Midbrain (tissue), 1 donor: Measurements from ENCODE around the gene LEFTY1.
"Not testable (repeated sequence)": the region's sequence is repeated elsewhere in the genome, so short reads cannot be mapped to it uniquely, and the experiment has no call there.

Experiments used
- DNase-seq: peaks from one replicate; lab custom pipeline; 2025; lab: John Stamatoyannopoulos, UW

LEFTY1 gene, protein sequence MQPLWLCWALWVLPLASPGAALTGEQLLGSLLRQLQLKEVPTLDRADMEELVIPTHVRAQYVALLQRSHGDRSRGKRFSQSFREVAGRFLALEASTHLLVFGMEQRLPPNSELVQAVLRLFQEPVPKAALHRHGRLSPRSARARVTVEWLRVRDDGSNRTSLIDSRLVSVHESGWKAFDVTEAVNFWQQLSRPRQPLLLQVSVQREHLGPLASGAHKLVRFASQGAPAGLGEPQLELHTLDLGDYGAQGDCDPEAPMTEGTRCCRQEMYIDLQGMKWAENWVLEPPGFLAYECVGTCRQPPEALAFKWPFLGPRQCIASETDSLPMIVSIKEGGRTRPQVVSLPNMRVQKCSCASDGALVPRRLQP

DNA sequence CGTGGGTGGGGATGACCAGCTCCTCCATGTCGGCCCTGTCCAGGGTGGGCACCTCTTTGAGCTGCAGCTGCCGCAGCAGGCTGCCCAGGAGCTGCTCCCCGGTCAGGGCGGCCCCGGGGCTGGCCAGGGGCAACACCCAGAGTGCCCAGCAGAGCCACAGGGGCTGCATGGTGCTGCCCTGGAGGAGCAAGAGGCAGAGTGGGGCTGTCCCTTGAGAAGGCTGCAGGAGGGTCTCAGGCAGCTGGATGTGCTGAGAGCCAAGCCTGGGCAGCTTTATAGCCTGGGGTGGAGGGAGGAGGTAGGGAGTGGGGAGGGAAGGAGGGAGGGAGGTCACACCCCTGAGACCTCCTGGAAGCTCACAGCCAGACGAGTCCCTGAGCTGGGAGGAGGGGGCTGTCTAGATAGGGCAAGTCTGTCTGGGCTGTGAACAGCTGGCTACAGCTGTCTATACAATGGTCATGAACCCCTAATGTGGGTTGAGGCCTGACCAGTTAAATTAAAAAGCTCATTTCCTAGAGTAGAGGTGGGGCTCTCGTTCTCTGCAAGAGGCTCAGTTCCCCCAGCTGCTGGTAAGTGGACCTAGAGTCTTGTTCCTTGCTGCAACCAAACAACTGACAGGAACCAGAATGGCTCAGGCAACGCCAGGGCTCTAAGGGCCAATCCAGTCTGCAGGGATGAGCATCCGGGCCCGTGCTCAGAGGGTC, at the start of gene LEFTY1:
Gene LEFTY1, minus strand, starts transcription at position 249 of the 704 bp plus-strand sequence. Its CDS starts 80 bp downstream, at position 169.
- no peak for DNase-seq

DNA sequence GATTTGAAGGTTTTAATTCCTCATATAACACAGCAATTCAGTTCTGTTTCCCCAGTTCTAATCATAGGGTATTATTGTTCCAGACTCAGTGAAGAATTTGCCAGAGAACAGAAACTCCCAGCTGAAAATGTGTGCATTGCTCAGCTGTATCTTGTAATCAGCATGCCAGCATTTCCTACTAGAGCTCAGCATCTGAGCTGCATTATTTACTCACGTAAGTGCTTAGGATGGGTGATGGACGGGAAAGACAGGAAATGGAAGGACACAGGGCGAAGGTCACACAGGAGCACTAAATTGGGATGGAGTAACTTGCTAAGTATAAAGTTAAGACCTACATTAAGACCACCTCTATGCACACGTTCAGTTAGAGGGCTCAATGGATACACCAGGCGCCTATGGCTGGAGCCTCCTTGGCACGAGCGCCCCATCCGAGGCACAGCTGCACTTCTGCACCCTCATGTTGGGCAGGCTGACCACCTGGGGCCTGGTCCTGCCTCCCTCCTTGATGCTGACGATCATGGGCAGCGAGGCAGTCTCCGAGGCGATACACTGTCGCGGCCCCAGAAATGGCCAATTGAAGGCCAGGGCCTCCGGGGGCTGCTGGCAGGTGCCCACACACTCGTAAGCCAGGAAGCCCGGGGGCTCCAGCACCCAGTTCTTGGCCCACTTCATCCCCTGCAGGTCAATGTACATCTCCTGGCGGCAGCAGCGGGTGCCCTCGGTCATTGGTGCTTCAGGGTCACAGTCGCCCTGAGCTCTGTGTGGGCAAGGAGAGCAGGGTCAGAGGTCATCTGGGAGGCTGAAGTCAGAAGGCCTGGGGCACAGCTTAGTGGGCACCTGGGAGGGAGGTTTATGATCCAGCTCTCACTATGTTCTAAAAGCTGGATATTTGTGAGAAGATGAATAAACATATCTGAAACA, 48.4 kb upstream of the LEFTY1 start:
- DNase-seq = no peak

GRCh38 chr1:225936523-225936922, 47.6 kb upstream of the LEFTY1 start:
- DNase-seq = no peak

DNA sequence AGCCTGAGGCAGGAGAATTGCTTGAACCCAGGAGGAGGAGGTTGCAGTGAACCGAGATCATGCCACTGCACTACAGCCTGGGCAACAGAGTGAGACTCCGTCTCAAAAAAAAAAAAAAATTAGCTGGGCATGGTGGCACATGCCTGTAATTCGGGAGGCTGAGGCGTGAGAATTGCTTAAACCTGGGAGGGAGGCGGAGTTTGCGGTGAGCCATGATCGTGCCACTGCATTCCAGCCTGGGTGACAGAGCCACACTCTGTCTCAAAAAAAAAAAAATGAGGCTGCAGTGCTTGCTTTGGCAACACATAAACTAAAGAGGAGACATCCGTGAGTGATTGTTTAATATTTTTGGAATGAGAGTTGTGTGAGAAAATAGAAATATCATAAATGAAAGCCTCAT, 47.1 kb upstream of the LEFTY1 start:
- DNase-seq = not testable (repeated sequence)

DNA sequence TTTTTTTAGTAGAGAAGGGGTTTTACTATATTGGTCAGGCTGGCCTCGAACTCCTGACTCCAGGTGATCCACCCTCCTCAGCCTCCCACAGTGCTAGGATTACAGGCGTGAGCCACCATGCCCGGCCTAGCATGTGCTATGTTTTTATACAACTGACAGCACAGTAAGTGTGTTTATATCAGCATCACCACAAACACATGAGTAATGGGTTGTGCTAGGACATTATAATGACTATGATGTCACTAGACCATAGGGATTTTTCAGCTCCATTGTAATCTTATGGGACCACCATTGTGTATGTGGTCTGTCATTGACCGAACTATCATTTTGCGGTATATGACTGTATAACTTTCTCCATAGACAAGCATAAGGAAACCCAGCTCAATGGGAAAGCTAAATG, 45.8 kb upstream of the LEFTY1 start:
- no peak for DNase-seq

DNA sequence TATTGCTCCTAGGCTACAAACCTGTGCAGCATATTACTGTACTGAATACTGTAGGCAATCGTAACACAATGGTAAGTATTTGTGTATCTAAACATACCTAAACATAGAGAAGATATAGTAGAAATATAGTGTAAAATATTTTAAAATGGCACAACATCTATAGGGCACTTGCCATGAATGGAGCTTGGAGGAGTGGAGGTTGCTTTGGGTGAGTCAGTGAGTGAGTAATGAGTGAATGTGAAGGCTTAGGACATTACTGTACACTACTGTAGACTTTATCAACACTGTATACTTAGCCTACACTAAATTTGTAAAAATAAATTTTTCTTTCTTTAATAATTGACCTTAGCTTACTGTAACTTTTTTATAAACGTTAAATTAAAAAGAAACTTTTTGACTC, 44.1 kb upstream of the LEFTY1 start:
- DNase-seq = no peak

GRCh38 chr1:225931270-225932136, 42.6 kb upstream of the LEFTY1 start:
- DNase-seq = no peak

GRCh38 chr1:225930566-225930965, 41.6 kb upstream of the LEFTY1 start:
- no peak for DNase-seq

- not testable (repeated sequence) for DNase-seq
Measured at GRCh38 chr1:225929462-225929861, 40.5 kb upstream of the LEFTY1 start.

GRCh38 chr1:225928186-225929175, 39.5 kb upstream of the LEFTY1 start:
- DNase-seq = no peak

DNA sequence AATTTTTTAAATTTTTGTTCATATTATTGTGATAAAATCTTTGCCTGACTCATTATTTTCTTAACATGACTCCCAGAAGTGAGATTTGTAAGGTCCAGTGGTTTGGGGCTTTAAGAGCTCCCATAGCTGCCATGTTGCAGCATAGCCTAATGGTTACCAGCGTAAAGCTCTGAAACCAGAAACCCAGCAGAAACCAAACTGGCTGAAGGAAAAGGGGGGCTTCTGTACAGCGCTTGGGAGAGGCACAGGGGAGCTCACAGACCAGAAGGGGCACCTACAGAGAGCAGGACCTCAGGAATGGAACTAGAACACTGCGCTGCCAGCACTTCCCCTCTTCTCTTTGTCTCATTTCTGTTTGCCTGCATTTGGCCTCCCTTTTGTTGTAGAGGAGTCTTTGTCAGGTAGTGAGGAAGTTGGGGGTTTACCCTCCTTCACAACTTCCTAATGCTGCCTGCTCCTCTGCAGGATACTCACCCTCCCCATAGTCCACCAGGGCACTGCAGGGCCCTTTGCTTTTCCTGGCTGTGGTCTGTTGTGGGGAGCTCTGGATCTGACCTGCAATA, 37.7 kb upstream of the LEFTY1 start:
- no peak for DNase-seq

DNA sequence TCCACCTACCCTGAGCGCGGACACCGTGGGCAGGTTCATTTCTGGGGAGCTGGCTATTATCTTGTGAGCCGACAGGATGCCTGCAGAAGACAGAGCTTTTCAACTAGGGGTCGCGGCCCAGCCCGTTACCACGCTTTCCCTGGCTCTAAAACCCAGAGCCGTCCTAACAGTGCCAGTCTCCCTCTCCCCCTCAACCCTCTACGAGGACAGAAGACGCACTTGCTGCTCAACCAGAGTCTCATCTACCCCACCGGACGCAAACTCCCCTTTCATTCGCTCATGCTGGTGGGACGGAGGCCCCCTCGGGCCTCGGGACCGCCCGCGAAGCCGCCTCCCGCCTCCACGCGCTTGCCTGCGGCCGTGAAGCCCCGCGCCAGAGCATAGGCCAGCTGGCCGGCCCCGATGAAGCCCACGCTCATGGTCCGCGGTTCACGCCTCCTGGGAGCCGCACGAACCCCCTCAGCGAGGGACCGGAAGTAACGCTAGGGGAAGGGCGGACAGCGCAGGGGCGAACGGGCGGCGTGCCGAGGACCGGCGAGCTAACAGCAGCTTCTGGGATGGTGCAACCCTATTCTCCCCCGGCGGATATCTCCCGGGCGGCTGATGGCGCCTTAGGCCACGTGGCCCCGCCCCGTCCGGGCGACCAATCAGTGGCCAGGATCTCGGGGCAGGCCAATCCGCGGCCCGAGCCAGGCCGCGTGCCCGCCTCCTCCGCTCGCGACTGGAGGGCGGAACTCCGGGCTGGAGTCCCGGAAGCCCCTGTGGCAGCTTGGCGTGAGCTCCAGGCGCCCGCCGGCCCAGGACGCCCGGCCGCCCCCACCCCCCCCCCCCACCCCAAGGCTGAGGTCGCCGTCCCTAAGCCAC, 35.0 kb upstream of the LEFTY1 start, which contains the start of gene PYCR2:
Gene PYCR2, minus strand, starts transcription at position 559 of the 864 bp plus-strand sequence. Its CDS starts 140 bp downstream, at position 419.
- peak; percentile 96 for DNase-seq

DNA sequence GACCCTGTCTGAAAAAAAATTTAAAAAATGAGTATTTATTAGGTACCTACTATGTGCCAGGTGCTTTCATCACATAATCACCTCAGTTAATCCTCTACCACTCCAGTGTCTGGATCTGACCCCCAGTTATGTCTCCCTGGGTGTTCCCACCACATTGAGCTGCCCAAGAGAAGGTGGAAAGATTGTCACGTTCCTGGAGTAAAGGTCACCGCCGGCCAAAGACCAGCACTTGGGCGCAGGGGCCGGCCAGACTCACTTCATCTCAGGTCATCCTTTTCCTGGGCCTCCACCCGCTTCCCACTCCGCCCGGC, 34.4 kb upstream of the LEFTY1 start:
- no peak for DNase-seq

DNA sequence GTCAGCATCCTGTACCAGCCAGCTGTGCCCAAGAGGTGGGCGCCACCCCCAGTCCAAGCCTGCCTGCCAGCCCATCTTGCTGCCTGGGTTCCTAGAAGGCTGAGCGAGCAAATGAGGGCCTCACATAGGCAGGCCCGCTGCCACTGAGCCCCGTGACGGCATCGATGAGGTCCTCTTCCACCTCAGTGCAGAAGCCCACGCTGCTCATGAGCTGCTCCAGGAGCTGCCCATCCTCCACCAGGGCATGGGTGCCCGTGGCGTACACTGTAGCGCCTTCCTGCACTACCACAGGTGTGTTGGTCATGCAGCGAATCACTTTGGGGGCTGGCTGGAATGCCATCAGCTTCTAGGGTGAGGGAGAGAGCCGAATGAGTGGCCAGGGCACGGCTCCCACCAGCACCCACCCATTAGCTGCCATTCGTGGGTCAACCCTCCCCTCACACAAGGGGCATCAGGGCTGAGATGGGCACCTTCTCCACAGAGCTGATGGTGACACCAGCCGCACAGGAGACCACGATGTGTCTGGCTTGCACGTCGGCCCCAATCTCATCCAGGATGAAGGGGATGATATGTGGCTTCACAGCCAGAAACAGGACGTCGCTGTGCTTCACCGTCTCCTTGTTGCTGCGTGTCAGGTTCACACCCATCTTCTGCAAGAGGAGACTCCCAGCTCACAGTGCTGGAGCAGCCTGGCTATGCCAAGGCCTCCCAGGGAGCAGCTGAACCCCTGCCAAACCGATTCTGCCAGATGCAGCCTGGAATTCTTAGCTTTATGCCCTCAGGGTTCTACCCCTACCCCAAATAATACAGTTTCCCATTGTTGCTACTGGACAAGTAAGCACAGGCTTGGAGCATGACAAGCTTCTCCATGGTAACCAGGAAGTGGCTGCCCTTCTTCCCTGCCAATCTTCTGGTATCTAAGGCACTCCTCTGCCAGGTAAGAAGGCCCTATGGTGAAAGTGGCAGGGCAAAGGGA, 33.1 kb upstream of the LEFTY1 start:
- DNase-seq = no peak

DNA sequence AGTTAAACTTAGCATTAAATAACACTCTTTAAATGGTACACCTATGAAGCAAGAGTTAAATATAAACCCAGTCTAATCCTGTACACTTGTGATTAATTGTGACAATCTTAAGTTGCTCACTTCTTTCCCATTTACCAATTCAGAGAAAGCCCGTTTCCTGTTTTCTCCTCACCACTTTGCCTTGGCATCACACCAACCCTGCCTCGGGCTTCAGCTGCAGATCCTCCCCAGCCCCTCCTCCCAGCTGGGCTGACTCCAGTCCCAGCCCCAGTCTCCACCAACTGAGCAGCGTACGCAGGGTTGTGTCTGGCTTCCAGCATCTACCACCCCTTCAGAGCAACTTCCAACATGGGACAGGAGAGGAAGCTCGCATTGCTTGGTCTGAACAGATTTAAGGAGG, 31.0 kb upstream of the LEFTY1 start:
- DNase-seq = peak; percentile 92

GRCh38 chr1:225918280-225918679, 29.3 kb upstream of the LEFTY1 start:
- no peak for DNase-seq

- DNase-seq = no peak
Measured at GRCh38 chr1:225917536-225917935, 28.6 kb upstream of the LEFTY1 start.

GRCh38 chr1:225917101-225917500, 28.2 kb upstream of the LEFTY1 start:
- no peak for DNase-seq
